Renal cortex interstitium (tissue), 11 donors: ENCODE measurements around the gene CPZ. TPM values are rescaled to one million over a fixed set of nuclear protein-coding genes. Genes with fewer than 3 reads are reported as not detected.
"Not testable (repeated sequence)": the region's sequence is repeated elsewhere in the genome, so short reads cannot be mapped to it uniquely, and the experiment has no call there.

Source experiments
- DNase-seq, 11 donors: peaks; one replicate each; pipeline ENCODE4 v3.0.0-alpha.2; 2013; ENCODE audit warnings: low read depth in 9 of 11, low spot score in 4 of 11; ENCODE audit errors: extremely low read depth in 1 of 11
- polyA plus RNA-seq, 3 donors: library from polyadenylated mRNA; unstranded; fragments of 120-200 nt; gene quantifications; one replicate each; pipeline ENCODE4 v1.2.1, GENCODE V29; 2013; ENCODE audit not compliant: insufficient read length in 3 of 3

The CPZ gene
- polyA plus RNA-seq, 3 donors, result 14.6 to 24.9 (median 19.2) TPM

- DNase-seq, result no peak
These were observed 25.0 kb downstream of the CPZ start for GRCh38 chr4:8617486-8618040.

- DNase-seq, result no peak
These were observed 25.9 kb downstream of the CPZ start for GRCh38 chr4:8618421-8618820.

DNA sequence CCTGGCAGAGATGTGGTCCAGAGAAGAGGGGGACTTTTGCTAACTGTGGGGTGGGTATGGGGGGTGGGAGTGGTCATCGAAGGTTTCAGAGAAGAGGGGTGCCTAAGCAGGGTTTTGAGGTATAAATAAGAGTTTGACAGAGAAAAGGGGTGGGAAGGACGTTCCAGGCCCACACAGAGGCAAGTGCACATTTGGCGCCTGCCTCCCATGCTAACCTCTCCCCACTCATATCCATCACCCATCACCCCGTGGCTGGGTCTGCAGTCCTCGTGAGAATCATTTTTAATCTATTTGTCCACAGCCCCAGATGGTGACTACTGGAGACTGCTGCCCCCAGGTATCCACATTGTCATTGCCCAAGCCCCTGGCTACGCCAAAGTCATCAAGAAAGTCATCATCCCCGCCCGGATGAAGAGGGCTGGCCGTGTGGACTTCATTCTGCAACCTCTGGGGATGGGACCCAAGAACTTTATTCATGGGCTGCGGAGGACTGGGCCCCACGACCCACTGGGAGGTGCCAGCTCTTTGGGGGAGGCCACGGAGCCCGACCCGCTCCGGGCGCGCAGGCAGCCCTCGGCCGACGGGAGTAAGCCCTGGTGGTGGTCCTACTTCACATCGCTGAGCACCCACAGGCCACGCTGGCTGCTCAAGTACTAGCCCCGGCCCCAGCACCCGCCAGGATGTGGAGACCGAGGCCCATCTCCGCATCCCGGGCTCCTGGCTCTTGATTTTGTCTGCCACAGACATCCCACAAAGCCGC lies 26.6 kb downstream of the CPZ start:
- no peak for DNase-seq

- not testable (repeated sequence) for DNase-seq
These were observed 28.6 kb downstream of the CPZ start for GRCh38 chr4:8621135-8621534.

DNA sequence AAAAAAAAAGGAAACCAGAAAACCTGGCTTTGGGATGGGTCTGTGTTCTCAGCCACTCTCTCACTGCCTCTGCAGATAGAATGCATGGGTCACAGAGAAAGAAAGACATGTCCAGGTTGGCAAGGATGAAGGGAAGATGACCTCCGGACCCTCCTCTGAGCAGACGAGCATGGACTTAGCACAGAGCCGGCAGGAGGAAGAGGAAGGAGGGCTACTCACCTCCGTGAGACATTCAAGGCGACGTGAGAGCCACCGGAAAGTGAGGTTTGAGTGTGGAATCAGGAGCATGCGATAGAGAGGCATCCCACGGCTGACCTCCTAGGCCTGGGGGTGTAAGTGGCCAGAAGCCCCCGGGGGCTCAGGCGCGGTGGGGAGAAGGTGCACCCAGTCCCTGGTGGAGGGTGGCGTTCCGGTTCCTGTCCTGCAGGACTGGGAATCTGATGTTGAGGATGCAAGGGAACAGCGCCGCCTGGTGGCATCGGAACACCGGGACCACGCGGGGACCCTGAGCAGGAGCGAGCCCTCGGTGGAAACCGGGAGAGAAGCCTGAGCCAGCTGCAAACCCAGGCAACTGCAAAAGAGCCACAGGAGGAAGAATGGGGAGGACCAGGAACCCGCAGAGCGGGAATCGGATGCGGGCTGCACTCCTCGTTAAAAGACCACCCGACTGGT lies 32.2 kb downstream of the CPZ start:
- DNase-seq, result not testable (repeated sequence)

DNA sequence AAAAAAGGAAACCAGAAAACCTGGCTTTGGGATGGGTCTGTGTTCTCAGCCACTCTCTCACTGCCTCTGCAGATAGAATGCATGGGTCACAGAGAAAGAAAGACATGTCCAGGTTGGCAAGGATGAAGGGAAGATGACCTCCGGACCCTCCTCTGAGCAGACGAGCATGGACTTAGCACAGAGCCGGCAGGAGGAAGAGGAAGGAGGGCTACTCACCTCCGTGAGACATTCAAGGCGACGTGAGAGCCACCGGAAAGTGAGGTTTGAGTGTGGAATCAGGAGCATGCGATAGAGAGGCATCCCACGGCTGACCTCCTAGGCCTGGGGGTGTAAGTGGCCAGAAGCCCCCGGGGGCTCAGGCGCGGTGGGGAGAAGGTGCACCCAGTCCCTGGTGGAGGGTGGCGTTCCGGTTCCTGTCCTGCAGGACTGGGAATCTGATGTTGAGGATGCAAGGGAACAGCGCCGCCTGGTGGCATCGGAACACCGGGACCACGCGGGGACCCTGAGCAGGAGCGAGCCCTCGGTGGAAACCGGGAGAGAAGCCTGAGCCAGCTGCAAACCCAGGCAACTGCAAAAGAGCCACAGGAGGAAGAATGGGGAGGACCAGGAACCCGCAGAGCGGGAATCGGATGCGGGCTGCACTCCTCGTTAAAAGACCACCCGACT lies 37.8 kb downstream of the CPZ start:
- not testable (repeated sequence) for DNase-seq

DNA sequence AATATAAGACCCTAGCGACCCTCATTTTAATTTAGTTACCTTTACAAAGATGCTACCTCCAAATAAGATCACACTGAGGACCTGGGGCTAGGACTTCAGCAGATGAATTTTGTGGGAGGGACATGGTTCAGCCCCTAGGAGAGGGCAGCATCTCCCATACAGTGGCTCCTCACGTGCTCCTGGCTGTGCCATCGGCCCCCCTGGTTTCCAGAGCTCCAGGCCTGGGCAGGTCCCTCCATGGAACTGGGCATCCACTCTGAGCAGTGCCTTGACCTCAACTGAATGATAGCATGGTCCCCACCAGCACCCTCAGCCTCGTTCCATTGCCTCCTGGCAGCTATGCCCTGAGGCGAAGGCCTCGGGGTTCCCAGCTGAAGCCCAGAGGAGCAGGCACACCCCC lies 39.3 kb downstream of the CPZ start:
- DNase-seq, result not testable (repeated sequence)

DNA sequence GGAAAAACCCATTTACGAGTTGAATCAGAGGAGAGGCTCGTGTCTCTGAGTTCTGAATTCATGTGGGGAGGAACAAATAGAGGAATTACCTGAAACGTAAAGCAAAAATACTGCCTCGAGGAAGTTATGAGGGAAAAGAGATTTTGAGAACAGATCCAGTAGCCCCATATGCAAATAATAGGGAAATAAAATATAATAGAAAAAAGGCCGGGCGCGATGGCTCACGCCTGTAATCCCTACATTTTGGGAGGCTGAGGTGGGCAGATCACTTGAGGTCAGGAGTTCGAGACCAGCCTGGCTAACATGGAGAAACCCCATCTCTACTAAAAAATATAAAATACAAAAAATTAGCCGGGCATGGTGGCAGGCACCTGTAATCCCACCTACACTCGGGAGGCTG lies 42.2 kb downstream of the CPZ start:
- DNase-seq, result not testable (repeated sequence)

GRCh38 chr4:8635897-8636554 lies 43.5 kb downstream of the CPZ start:
- not testable (repeated sequence) for DNase-seq

DNA sequence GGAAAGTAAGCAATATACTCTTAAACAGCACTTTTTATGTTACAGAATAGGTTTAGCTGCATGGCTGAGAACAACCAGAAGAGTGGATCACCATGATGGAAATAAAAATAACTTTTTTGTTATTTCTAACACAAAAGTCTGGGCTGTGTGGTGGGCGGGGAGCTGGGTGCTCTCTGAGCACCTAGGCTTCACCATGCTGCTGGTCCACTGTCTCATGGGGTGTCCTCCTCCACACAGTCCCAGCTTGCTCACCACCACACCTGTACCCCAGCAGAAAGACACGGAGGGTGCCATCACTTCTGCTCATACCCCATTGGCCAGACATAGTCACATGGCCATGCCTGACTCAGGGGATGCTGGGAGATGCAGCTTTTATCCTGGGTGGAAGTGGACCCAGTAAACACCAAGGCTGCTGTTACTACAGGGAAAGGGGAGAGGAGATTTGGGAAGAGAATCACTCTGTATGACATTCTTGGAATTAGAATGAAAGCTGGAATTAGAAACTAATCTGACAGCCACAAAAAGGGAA lies 45.0 kb downstream of the CPZ start:
- no peak for DNase-seq

DNA sequence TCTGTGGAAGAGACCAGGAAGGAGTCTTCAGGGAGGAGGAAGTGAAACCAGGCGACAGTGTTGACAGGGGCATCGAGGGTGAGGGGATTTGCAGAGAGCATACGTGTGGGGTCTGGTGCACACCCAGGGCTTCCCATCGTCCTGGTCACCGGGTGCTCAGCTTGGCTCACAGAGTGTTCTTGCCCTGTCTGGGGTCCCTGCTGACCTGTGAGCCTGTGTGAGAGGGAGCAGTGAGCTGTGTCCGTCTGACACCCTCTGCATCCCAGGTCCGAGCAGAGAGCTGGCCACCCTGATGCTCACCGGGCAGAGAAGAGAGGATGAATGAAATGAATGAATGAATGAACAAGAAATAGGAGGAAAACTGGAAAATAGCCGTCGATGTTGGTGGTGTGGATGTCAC lies 46.5 kb downstream of the CPZ start:
- no peak for DNase-seq

DNA sequence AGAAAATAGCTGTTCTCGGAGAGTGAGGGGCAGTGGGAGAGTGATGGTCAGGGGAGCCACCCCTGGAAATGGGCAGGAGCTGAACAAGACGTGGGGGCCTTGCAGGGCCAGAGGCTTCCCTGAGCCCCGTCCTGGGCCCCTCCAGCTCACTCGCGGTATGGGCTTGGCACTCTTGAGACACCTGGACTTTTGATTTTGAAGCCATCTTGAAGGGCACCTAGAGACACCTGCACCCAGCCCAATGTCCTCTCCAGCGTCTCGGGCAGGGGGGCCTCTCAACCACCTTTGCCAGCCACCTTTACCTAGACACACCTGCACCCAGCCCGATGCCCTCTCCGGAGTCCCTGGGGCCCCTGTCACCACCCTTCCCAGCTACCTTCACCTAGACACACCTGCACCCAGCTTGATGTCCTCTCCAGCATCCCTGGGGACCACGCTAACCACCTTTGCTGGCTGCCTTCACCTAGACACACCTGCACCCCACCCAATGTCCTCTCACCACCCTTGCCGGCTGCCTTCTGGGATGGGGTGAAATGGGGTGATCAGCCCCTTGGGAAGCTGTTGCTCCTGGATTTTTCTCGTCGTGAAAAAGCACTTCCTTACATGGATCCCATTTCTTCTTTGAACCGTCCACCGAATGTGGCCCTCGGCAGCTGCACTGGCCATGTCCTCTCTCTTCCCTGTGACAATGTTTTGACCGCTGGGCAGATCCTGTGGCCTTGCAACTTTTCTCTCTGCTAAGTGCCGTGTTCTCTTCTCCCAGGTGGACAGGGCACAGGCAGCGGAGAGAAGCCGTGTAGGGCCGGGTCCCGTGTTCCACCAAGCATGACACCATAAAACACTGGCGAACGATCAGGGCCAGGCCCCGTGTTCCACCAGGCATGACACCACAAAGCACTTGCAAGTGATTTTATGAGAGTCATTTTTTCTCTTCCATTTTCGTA lies 47.5 kb downstream of the CPZ start:
- DNase-seq, result peak in 3 of 11 donors; percentile 17 to 32 (median 22)

DNA sequence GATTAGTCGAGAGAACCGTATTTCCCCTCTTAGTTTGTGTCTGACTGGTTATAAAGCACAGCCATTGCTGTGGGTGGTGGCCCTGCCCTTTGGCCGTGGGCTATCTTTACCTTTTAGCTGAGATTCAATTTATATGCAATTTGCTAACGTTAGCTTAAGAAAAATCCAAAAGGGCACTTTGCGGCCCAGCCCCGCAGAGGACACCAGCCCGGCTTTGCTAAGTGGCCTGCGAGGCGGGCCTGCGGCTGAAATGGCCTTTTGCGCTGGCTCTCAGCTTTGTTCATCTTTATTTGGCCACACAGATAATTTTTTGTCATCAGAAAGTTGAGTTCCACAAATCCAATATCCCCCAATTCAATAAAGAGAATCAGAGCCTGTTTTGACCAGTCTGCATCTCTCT lies 48.3 kb downstream of the CPZ start:
- DNase-seq, result no peak

DNA sequence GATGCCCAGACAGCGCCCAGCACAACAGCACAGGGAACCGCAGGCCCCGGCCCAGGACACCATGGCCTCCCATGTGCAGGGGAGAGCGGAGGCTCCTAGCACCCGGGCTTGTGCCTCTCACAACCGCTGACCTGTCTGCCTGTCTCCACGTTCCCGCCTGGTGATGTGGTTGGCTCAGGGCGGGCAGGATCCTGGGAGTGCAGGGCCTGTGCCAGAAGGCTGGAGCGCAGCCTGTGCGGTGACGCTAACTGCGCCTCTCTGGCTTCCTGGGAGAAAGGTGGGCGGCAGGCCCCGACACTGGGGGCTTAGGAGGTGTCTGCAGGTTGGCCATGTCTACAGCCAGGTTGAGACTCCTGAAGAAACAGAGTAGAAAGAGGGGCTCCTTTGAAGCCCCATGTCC lies 48.7 kb downstream of the CPZ start:
- no peak for DNase-seq

DNA sequence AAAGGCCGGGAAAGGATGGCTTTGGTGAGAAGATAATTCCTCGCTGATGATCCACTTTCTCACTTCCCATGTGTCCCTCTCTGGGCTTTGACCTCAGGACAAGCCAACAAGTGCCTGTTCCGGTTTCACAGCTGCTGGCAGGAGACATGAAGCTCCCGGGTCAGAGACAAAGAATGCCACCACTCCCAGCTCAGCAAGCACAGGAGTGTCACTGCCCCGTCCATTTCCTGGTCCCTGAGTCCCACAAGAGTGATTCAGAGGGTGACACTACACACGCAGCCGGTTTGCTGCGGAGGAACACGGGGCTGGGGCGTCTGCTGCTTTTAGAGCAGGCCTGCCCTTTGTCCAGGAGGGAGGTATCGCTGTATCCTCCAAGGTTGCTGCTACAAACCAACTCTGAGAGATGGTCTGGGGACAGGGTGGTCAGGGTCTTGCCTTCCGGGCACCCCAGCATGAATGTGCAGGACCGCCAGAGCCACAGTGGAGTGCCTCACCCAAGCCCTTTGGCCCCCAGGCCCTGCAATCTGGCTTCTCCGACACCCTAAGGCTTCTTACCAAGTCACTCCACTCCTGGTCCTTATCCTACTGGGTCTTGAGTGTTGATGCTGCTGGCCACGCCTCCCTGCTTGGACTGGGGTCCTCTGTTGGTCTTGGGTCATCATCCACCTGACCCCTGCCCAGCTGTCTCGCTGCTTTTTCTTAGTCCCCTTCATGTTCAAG lies 49.5 kb downstream of the CPZ start:
- no peak for DNase-seq

DNA sequence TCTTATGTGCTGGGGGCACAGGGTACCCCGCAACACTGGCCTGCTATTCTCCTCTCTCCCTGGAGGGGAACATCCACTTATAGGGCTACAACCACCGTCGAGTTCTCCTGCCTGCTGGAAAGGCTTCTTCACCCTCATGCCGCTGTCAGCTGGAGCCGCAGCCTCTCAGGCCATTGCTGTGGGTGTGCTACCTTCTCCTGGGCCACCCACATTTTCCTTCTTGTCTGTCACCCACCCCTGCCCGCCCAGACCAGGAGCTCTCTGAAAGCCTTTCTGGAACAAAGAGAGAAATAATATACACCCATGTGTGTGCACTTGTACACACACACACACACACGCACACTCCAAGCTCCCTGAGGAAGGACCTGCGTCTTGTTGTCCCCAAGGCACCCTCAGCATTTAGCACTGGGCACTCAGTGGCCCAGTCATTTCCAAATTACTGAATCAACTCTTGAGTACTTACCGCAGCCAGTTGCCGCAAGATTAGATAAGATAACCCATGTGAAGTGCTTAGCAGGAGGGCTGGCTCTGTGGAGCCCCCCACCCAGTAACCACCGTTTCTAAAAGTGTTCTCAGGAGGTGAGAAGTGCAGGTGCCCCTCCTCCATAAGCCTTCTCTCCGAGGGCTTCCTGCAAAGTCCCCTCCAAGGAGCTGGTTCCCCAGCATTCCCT lies 50.2 kb downstream of the CPZ start:
- no peak for DNase-seq

DNA sequence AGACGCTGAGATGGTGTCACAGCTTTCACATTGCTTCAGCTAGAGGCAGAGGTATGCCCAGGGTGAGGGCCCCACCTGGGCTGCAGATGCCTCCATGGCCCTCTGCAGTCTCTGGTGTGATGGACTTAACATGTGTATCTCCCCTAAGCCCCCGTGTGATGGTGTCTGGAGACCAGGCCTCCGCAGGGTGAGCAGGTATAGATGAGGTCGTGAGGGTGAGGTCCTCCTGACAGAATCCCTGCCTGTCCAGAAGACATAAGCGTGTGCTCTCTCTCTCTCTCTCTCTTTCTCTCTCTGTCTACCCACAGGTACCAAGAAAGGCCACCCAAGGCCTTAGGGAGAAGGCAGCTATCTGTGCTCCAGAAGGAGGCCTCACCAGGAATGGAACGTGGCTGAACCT lies 50.9 kb downstream of the CPZ start:
- DNase-seq, result no peak
